Kidney tubule cell (primary cell): ENCODE measurements around the gene EPS8.

Experiments
- DNase-seq: peaks from one replicate; pipeline ENCODE4 v3.0.0-alpha.2; 2018; ENCODE audit warnings: low spot score

The EPS8 gene

GRCh38 chr12:15689751-15690191 lies 99.4 kb downstream of the EPS8 start:
- peak; percentile 73 for DNase-seq

GRCh38 chr12:15688838-15689625 lies 100.2 kb downstream of the EPS8 start:
- no peak for DNase-seq

- no peak for DNase-seq
These were observed 100.9 kb downstream of the EPS8 start for GRCh38 chr12:15688202-15688736.

- no peak for DNase-seq
These were observed 101.6 kb downstream of the EPS8 start for GRCh38 chr12:15687583-15687982.

- no peak for DNase-seq
These were observed 104.1 kb downstream of the EPS8 start for GRCh38 chr12:15684896-15685658.

GRCh38 chr12:15682826-15683225 lies 106.4 kb downstream of the EPS8 start:
- DNase-seq = no peak

- DNase-seq = peak; percentile 43
These were observed 110.0 kb downstream of the EPS8 start for GRCh38 chr12:15679151-15679550.

GRCh38 chr12:15677726-15678201 lies 111.4 kb downstream of the EPS8 start:
- no peak for DNase-seq

GRCh38 chr12:15677228-15677627 lies 112.0 kb downstream of the EPS8 start:
- no peak for DNase-seq

- DNase-seq = no peak
These were observed 116.4 kb downstream of the EPS8 start for GRCh38 chr12:15672671-15673270.

- DNase-seq = no peak
These were observed 118.4 kb downstream of the EPS8 start for GRCh38 chr12:15670756-15671155.

GRCh38 chr12:15669256-15669948 lies 119.8 kb downstream of the EPS8 start:
- DNase-seq = no peak

- peak; percentile 12 for DNase-seq
These were observed 124.7 kb downstream of the EPS8 start for GRCh38 chr12:15664491-15664890.

- peak; percentile 49 for DNase-seq
These were observed 126.1 kb downstream of the EPS8 start for GRCh38 chr12:15662983-15663659.

- peak; percentile 97 for DNase-seq
These were observed 126.7 kb downstream of the EPS8 start for GRCh38 chr12:15662303-15662980.

- no peak for DNase-seq
These were observed 137.8 kb downstream of the EPS8 start for GRCh38 chr12:15651371-15651770.

GRCh38 chr12:15650399-15651128 lies 138.6 kb downstream of the EPS8 start:
- no peak for DNase-seq

- DNase-seq = no peak
These were observed 139.8 kb downstream of the EPS8 start for GRCh38 chr12:15649347-15649746.

- peak; percentile 16 for DNase-seq
These were observed 140.6 kb downstream of the EPS8 start for GRCh38 chr12:15648558-15648957.

- DNase-seq = no peak
These were observed 142.6 kb downstream of the EPS8 start for GRCh38 chr12:15646581-15646980.
